GM10248 (cell line): ENCODE results near the gene RRM2.
"Not testable (repeated sequence)": the region's sequence is repeated elsewhere in the genome, so short reads cannot be mapped to it uniquely, and the experiment has no call there.

Source experiments
- CTCF ChIA-PET: fragments of 300-600 bp; sonication (Branson Sonifier 250); formaldehyde crosslinking; extraction: SDS; loops from one replicate; lab custom pipeline; 2021; ENCODE audit warnings: antibody characterized with exemption; lab: Yijun Ruan, JAX
- POLR2A ChIA-PET: fragments of 350-650 bp; sonication (Branson Sonifier 250); formaldehyde crosslinking; extraction: SDS; loops from one replicate; lab custom pipeline; 2020; ENCODE audit warnings: antibody characterized with exemption; lab: Yijun Ruan, JAX
- DNase-seq: peaks from one replicate; pipeline ENCODE4 v3.0.0; 2012; ENCODE audit errors: extremely low spot score
- CTCF ChIP-seq: IDR thresholded peaks from 2 replicates; pipeline ENCODE4 v1.5.1; 2012; ENCODE audit warnings: mild to moderate bottlenecking, low read depth; ENCODE audit errors: extremely low read depth, missing control alignments, control extremely low read depth

Gene RRM2

GRCh38 chr2:10146366-10147005 lies 23.9 kb downstream of the RRM2 start:
- ChIA-PET POLR2A (no interaction called here), CTCF (interaction anchor here (0.7 kb wide), 1 partner anchor 289 kb away, joined by 3 read pairs; no protein-coding TSS in a partner anchor)
- no peak for DNase-seq
- no peak for TF ChIP-seq CTCF

GRCh38 chr2:10147050-10147660 lies 24.6 kb downstream of the RRM2 start:
- CTCF ChIA-PET, DNase-seq, POLR2A ChIA-PET: not testable (repeated sequence)

- no peak for DNase-seq
- POLR2A ChIA-PET = no interaction called here
- no peak for TF ChIP-seq CTCF
- CTCF ChIA-PET = interaction anchor here (1.3 kb wide), 1 partner anchor 287 kb away, joined by 5 read pairs; no protein-coding TSS in a partner anchor
These were observed 25.7 kb downstream of the RRM2 start for GRCh38 chr2:10148268-10148667.

- CTCF ChIA-PET = interaction anchor here (1.3 kb wide), 1 partner anchor 285 kb away, joined by 5 read pairs; no protein-coding TSS in a partner anchor
- TF ChIP-seq CTCF = no peak
These were observed 27.1 kb downstream of the RRM2 start for GRCh38 chr2:10149635-10150034.

GRCh38 chr2:10150436-10150835 lies 27.9 kb downstream of the RRM2 start:
- POLR2A ChIA-PET = no interaction called here
- no peak for DNase-seq
- TF ChIP-seq CTCF = no peak
- CTCF ChIA-PET = no interaction called here

More at GRCh38 chr2:10149635-10150034, 27.1 kb downstream of the RRM2 start:
- no peak for DNase-seq
- POLR2A ChIA-PET = no interaction called here

GRCh38 chr2:10151462-10151861 lies 28.9 kb downstream of the RRM2 start:
- CTCF ChIA-PET = no interaction called here
- DNase-seq = no peak
- POLR2A ChIA-PET = no interaction called here
- no peak for TF ChIP-seq CTCF

GRCh38 chr2:10157293-10157692 lies 34.8 kb downstream of the RRM2 start:
- DNase-seq = no peak
- ChIA-PET CTCF (interaction anchor here (1.5 to 2.3 kb wide), 4 partner anchors 9 to 252 kb away, joined by 3 to 11 read pairs (median 6); no protein-coding TSS in a partner anchor), POLR2A (no interaction called here)
- TF ChIP-seq CTCF = no peak
